GM18873 (cell line): ENCODE data around the gene DHRS11.

Experiments used
- ATAC-seq: cut with Tn5 transposase; IDR thresholded peaks from one replicate; pipeline ENCODE4 v1.9.1; 2021; ENCODE audit warnings: mild to moderate bottlenecking, moderate library complexity, moderate number of reproducible peaks; ENCODE audit not compliant: unreplicated experiment, low FRiP score

Gene DHRS11

DNA sequence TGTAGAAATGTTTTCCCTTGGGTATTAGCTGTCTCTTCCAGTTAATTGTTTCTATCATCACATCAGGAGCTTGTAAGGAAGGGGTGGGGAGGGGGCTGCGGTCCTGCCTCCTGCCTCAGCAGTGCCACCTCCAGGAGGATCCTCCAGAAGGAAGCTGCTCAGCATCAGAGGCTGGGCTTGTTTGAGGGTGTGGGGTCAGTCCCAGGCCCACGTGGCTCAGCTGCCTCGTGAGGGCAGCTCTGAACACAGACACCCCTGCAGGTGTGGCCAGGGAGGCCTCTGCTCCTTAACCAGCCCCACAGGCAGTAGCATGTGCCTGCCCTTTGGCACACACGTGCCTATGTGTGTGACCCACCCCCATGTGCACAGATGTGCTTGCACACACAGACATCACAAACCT is 56.0 kb downstream of the DHRS11 start:
- no peak for ATAC-seq

- no peak for ATAC-seq
Observed at GRCh38 chr17:36650096-36650775, 58.6 kb downstream of the DHRS11 start.
